Keratinocyte (primary cell): Measurements from ENCODE around the gene KLK4.

Experiments
- CTCF ChIP-seq, 3 experiments: IDR thresholded peaks in 1 of 3; conservative IDR thresholded peaks in 1 of 3; optimal IDR thresholded peaks in 1 of 3; 2 replicates in 2 of 3; 3 replicates in 1 of 3; pipeline versions ENCODE3 to v1.5.1; 2011; ENCODE audit warnings: low read length in 3 of 3, mild to moderate bottlenecking in 3 of 3, moderate library complexity in 2 of 3, control low read depth in 1 of 3, inconsistent platforms in 1 of 3; ENCODE audit not compliant: insufficient read depth in 2 of 3; ENCODE audit errors: extremely low read depth in 1 of 3
- EZH2 ChIP-seq: IDR thresholded peaks from one replicate; pipeline ENCODE4 v1.6.1; 2012; ENCODE audit warnings: inconsistent platforms, mild to moderate bottlenecking, low read length, moderate library complexity

GRCh38 chr19:50878851-50879250 is 32.3 kb downstream of the KLK4 start:
- TF ChIP-seq CTCF (optimal IDR thresholded peaks at IDR 0.05 in 1 of 3, IDR thresholded peaks at IDR 0.05 in 1 of 3, conservative IDR thresholded peaks at IDR 0.05 in 1 of 3; ENCODE audit: extremely low read depth in 1 of 3, insufficient read depth in 2 of 3, low read length in 3 of 3) (no peak), EZH2 (no peak)
